Naive thymus-derived CD8-positive, alpha-beta T cell (primary cell): ENCODE measurements around the gene MORN1. TPM values are rescaled to one million over a fixed set of nuclear protein-coding genes. Genes with fewer than 3 reads are reported as not detected.

ENCODE experiments used
- ATAC-seq, 2 donors: fragments of 150-1000 bp; cut with Tn5 transposase in 1 of 2; sonication (Bioruptor Pico), chemical (Tn5 transposase) in 1 of 2; 1 replicate in 1 of 2; 2 replicates in 1 of 2; pipeline ENCODE4 v1.10.0; 2021; ENCODE audit warnings: mild to moderate bottlenecking in 2 of 2, moderate library complexity in 2 of 2
- POLR2A ChIA-PET: fragments of 350-600 bp; sonication (Branson Sonifier 250); formaldehyde crosslinking; loops from one replicate; lab custom pipeline; 2021; ENCODE audit warnings: antibody characterized with exemption; lab: Charles Lee
- DNase-seq, 10 donors: peaks; one replicate each; pipeline versions ENCODE4 v3.0.0 to v3.0.0-alpha.2; 2020 to 2022
- H3K27ac Mint-ChIP-seq, 10 donors: one replicate each; pipeline ENCODE4 v1.8.0; 2020 to 2022; ENCODE audit warnings: mild to moderate bottlenecking in 10 of 10, mixed read lengths in 10 of 10, moderate library complexity in 4 of 10, inconsistent platforms in 1 of 10
- H3K27me3 Mint-ChIP-seq, 5 donors: one replicate each; pipeline ENCODE4 v1.8.0; 2021 to 2022; ENCODE audit warnings: mixed read lengths in 5 of 5
- H3K36me3 Mint-ChIP-seq, 3 donors: one replicate each; pipeline ENCODE4 v1.8.0; 2020 to 2022; ENCODE audit warnings: mixed read lengths in 3 of 3, mild to moderate bottlenecking in 2 of 3, inconsistent platforms in 1 of 3
- H3K4me1 Mint-ChIP-seq, 4 donors: one replicate each; pipeline ENCODE4 v1.8.0; 2021 to 2022; ENCODE audit warnings: mixed read lengths in 4 of 4
- H3K4me3 Mint-ChIP-seq, 10 donors: one replicate each; pipeline ENCODE4 v1.8.0; 2020 to 2022; ENCODE audit warnings: mild to moderate bottlenecking in 10 of 10, mixed read lengths in 10 of 10, moderate library complexity in 6 of 10, inconsistent platforms in 1 of 10
- H3K9me3 Mint-ChIP-seq, 9 donors: one replicate each; pipeline ENCODE4 v1.8.0; 2020 to 2022; ENCODE audit warnings: mixed read lengths in 9 of 9, mild to moderate bottlenecking in 3 of 9, inconsistent platforms in 1 of 9, moderate library complexity in 1 of 9
- polyA plus RNA-seq, 3 donors: library from polyadenylated mRNA; unstranded; fragments of 300-500 nt; fragmentation: Illumina TruSeq; gene quantifications; one replicate each; pipeline ENCODE4 v1.2.3, GENCODE V29; 2021
- total RNA-seq, 8 experiments: library from RNA in 2 of 8; stranded (reverse) in 2 of 8; gene quantifications; one replicate each; pipeline ENCODE4 v1.2.3 and lab custom pipeline; 2021 to 2026

MORN1 gene
- total and polyA plus RNA-seq, 5 experiments from 2014 or later: 4.3 to 18.8 (median 7.1) TPM

DNA sequence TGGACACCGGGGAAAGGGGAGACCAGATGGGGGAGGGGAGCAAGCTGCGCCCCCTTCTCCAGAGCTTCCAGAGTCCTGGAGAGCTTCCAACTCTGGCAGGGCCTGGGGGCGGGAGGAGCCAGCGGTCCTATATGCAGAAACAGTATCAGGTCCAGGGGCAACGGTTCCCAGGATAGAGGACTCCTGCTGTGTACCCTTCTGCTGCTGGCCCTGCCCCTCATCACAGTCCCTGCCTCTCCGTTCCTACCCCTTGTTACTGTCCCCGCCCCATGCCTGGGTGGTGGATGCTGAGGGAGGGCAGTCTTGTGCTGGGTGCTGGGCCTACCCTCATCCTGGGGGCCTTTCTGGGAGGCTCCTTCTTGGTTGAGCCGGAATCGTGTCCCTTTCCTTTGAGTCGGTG lies 40.2 kb upstream of the MORN1 start:
- no peak overlapping the region for H3K27ac Mint-ChIP-seq
- ATAC-seq: no peak
- POLR2A ChIA-PET: interaction anchor here (1.9 kb wide), 1 partner anchor 15 kb away, joined by 5 read pairs; no protein-coding TSS in a partner anchor

GRCh38 chr1:2431103-2431502 lies 39.7 kb upstream of the MORN1 start:
- no peaks in the 10 kb centered on the region for H3K9me3 Mint-ChIP-seq
- POLR2A ChIA-PET: interaction anchor here (1.9 kb wide), 1 partner anchor 15 kb away, joined by 5 read pairs; no protein-coding TSS in a partner anchor
- no peak for ATAC-seq
- no peaks in the 10 kb centered on the region for H3K27me3 Mint-ChIP-seq
- H3K27ac Mint-ChIP-seq: no peak overlapping the region
- peaks cover 0 to 5% (median 5%) of the 10 kb centered on the region in 4 donors for H3K4me1 Mint-ChIP-seq
- H3K4me3 Mint-ChIP-seq: no peak overlapping the region
- H3K36me3 Mint-ChIP-seq: no peaks in the 10 kb centered on the region
- DNase-seq: no peak

More for the DNA sequence above, 40.2 kb upstream of the MORN1 start:
- H3K27me3 Mint-ChIP-seq: no peaks in the 10 kb centered on the region
- no peaks in the 10 kb centered on the region for H3K9me3 Mint-ChIP-seq
- no peak overlapping the region for H3K4me3 Mint-ChIP-seq
- no peak for DNase-seq
- peaks cover 0 to 5% (median 5%) of the 10 kb centered on the region in 4 donors for H3K4me1 Mint-ChIP-seq
- H3K36me3 Mint-ChIP-seq: no peaks in the 10 kb centered on the region

DNA sequence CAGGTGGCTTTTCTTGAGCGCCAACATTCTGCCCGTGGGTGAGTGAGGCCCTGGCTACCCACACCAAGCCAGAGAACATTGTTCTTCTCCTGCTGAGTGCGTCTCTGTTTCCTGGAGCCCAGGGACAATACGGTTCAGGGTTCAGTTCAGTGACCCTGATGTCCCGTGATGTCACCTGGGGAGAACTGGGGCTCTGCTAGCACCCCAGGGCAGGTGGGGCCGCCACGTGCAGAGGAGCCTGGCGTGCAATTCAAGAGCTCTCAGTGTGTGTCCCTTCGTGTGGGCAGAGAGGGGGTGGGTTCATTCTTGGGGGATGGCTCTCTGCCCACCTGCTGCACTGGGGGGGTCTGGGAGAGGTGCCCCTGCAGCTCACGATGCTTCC lies 39.2 kb upstream of the MORN1 start:
- Mint-ChIP-seq H3K4me3 (no peak overlapping the region), H3K36me3 (no peaks in the 10 kb centered on the region), H3K9me3 (no peaks in the 10 kb centered on the region), H3K27ac (no peak overlapping the region), H3K4me1 (peaks cover 0 to 5% (median 5%) of the 10 kb centered on the region in 4 donors), H3K27me3 (no peaks in the 10 kb centered on the region)
- DNase-seq: no peak
- no peak for ATAC-seq
- POLR2A ChIA-PET: interaction anchor here (1.2 to 1.9 kb wide), 2 partner anchors 14 to 93 kb away, joined by 3 to 5 read pairs; no protein-coding TSS in a partner anchor

- DNase-seq: no peak
- H3K36me3 Mint-ChIP-seq: no peaks in the 10 kb centered on the region
- no peak overlapping the region for H3K4me3 Mint-ChIP-seq
- POLR2A ChIA-PET: interaction anchor here (1.2 to 1.9 kb wide), 2 partner anchors 14 to 94 kb away, joined by 3 to 5 read pairs; no protein-coding TSS in a partner anchor
- no peak overlapping the region for H3K27ac Mint-ChIP-seq
- peaks cover 0 to 5% (median 4%) of the 10 kb centered on the region in 4 donors for H3K4me1 Mint-ChIP-seq
- no peak for ATAC-seq
- H3K27me3 Mint-ChIP-seq: no peaks in the 10 kb centered on the region
- H3K9me3 Mint-ChIP-seq: no peaks in the 10 kb centered on the region
These were observed 38.6 kb upstream of the MORN1 start for GRCh38 chr1:2429780-2430591.

- no peak overlapping the region for H3K4me3 Mint-ChIP-seq
- H3K36me3 Mint-ChIP-seq: no peaks in the 10 kb centered on the region
- no peak overlapping the region for H3K27ac Mint-ChIP-seq
- ATAC-seq (no peak), DNase-seq (no peak)
- POLR2A ChIA-PET: no interaction called here
- no peaks in the 10 kb centered on the region for H3K27me3 Mint-ChIP-seq
- peaks cover 0 to 5% (median 4%) of the 10 kb centered on the region in 4 donors for H3K4me1 Mint-ChIP-seq
- H3K9me3 Mint-ChIP-seq: peaks cover 0 to 5% (median 0%) of the 10 kb centered on the region in 9 donors
These were observed 37.1 kb upstream of the MORN1 start for GRCh38 chr1:2428490-2428889.

DNA sequence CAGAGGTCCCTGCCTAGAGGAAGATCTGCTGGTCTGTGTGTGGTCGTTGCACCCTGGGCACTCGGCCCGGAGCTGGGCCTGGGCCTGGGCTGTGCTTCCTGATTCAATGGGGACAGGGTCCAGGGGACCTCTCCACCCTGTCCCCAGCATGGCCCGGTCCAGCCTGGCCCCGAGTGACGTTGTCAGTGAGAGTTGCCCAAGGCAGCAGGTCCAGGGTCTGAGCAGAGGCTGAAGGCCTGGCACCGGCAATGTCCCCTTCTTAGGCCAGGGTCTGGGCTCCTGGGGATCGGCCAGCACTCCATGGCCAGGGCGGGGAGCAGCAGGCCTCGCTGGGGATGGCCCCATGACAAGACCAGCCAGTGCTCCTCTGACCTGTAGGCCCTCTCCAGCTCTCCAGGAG lies 36.6 kb upstream of the MORN1 start:
- H3K4me3 Mint-ChIP-seq: no peak overlapping the region
- no peak for ATAC-seq
- no peak overlapping the region for H3K27ac Mint-ChIP-seq
- no peaks in the 10 kb centered on the region for H3K27me3 Mint-ChIP-seq
- H3K36me3 Mint-ChIP-seq: no peaks in the 10 kb centered on the region
- peaks cover 0 to 10% (median 0%) of the 10 kb centered on the region in 9 donors for H3K9me3 Mint-ChIP-seq
- peaks cover 0 to 5% (median 4%) of the 10 kb centered on the region in 4 donors for H3K4me1 Mint-ChIP-seq
- no peak for DNase-seq
- POLR2A ChIA-PET: interaction anchor here (2.3 kb wide), 1 partner anchor 12 kb away, joined by 14 read pairs; no protein-coding TSS in a partner anchor

- Mint-ChIP-seq H3K36me3 (no peaks in the 10 kb centered on the region), H3K4me3 (no peak overlapping the region), H3K4me1 (peaks cover 0 to 5% (median 4%) of the 10 kb centered on the region in 4 donors), H3K27me3 (no peaks in the 10 kb centered on the region), H3K9me3 (peaks cover 0 to 13% (median 0%) of the 10 kb centered on the region in 9 donors), H3K27ac (no peak overlapping the region)
- POLR2A ChIA-PET: interaction anchor here (0.5 to 2.3 kb wide), 2 partner anchors 11 to 927 kb away, joined by 3 to 14 read pairs; no protein-coding TSS in a partner anchor
- ATAC-seq: no peak
- no peak for DNase-seq
These were observed 35.7 kb upstream of the MORN1 start for GRCh38 chr1:2427051-2427450.

DNA sequence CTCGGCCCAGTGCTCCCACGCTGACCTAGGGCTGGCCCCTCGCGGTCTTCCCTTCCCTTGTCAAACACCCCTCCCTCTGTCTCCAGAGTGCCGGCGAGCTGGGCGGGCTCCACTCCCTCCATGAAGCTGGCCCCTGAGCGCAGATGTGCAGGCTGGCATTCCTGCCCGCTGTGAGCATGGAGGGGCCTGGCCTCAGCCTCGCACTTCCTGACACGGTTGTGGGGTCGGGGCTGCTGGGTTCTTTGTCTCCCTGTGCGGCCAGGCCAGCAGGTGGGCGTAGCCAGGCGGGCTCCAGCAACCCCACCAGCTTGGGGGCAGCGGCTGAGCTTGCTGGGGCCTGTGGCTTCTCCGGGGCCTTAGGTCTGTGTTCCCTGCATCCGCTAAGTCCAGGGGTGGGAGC lies 35.2 kb upstream of the MORN1 start:
- H3K4me1 Mint-ChIP-seq: peaks cover 0 to 5% (median 4%) of the 10 kb centered on the region in 4 donors
- no peak overlapping the region for H3K4me3 Mint-ChIP-seq
- DNase-seq (no peak), ATAC-seq (no peak)
- no peak overlapping the region for H3K27ac Mint-ChIP-seq
- H3K27me3 Mint-ChIP-seq: no peaks in the 10 kb centered on the region
- H3K9me3 Mint-ChIP-seq: peaks cover 0 to 13% (median 0%) of the 10 kb centered on the region in 9 donors
- POLR2A ChIA-PET: interaction anchor here (2.3 kb wide), 1 partner anchor 11 kb away, joined by 14 read pairs; no protein-coding TSS in a partner anchor
- H3K36me3 Mint-ChIP-seq: no peaks in the 10 kb centered on the region

DNA sequence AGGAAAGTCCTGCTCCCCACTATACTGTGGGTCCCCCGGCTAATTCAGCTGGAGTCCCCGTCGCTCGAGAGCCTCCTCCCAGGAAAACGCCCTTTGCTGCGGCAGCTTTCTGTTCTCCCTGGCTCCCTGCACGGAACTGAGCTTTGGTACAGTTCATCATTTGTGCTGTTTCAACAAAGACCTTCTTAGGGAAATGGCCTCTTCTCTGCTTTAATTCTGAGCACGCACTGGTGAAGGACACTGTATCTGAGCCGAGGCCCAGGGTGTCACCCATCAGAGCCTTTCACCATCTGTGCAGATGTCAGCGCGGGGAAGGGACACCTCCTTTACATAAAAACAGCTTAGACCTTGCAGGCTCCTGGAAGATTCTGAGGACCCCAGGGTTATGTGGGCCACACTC lies 34.5 kb upstream of the MORN1 start:
- H3K4me3 Mint-ChIP-seq: no peak overlapping the region
- peaks cover 0 to 13% (median 0%) of the 10 kb centered on the region in 9 donors for H3K9me3 Mint-ChIP-seq
- H3K4me1 Mint-ChIP-seq: peaks cover 0 to 5% (median 4%) of the 10 kb centered on the region in 4 donors
- POLR2A ChIA-PET: interaction anchor here (2.3 kb wide), 1 partner anchor 10 kb away, joined by 14 read pairs; no protein-coding TSS in a partner anchor
- ATAC-seq (no peak), DNase-seq (no peak)
- no peaks in the 10 kb centered on the region for H3K36me3 Mint-ChIP-seq
- H3K27me3 Mint-ChIP-seq: no peaks in the 10 kb centered on the region
- no peak overlapping the region for H3K27ac Mint-ChIP-seq

- no peaks in the 10 kb centered on the region for H3K27me3 Mint-ChIP-seq
- DNase-seq: no peak
- peaks cover 4 to 15% (median 7%) of the 10 kb centered on the region in 4 donors for H3K4me1 Mint-ChIP-seq
- H3K9me3 Mint-ChIP-seq: peaks cover 0 to 13% (median 0%) of the 10 kb centered on the region in 9 donors
- POLR2A ChIA-PET: no interaction called here
- H3K36me3 Mint-ChIP-seq: no peaks in the 10 kb centered on the region
- H3K4me3 Mint-ChIP-seq: no peak overlapping the region
- ATAC-seq: no peak
- peak overlapping the region in 1 of 10 donors; percentile 14 for H3K27ac Mint-ChIP-seq
These were observed 31.2 kb upstream of the MORN1 start for GRCh38 chr1:2422523-2422922.

GRCh38 chr1:2419416-2419815 lies 28.1 kb upstream of the MORN1 start:
- POLR2A ChIA-PET: interaction anchor here (8.6 kb wide), 1 partner anchor 106 kb away, joined by 131 read pairs; the partner anchor contains the start of gene PANK4
- peaks cover 0 to 13% (median 0%) of the 10 kb centered on the region in 9 donors for H3K9me3 Mint-ChIP-seq
- H3K27ac Mint-ChIP-seq: peak overlapping the region in 4 of 10 donors; percentile 35 to 79 (median 44)
- no peaks in the 10 kb centered on the region for H3K36me3 Mint-ChIP-seq
- DNase-seq (no peak), ATAC-seq (no peak)
- H3K4me3 Mint-ChIP-seq: peak overlapping the region in 1 of 10 donors; percentile 18
- no peaks in the 10 kb centered on the region for H3K27me3 Mint-ChIP-seq
- H3K4me1 Mint-ChIP-seq: peaks cover 21 to 39% (median 31%) of the 10 kb centered on the region in 4 donors

GRCh38 chr1:2418791-2419320 lies 27.5 kb upstream of the MORN1 start:
- peak overlapping the region in 4 of 10 donors; percentile 8 to 38 (median 17) for H3K4me3 Mint-ChIP-seq

More at GRCh38 chr1:2418791-2419320, 27.5 kb upstream of the MORN1 start:
- POLR2A ChIA-PET: interaction anchor here (8.6 kb wide), 1 partner anchor 107 kb away, joined by 131 read pairs; the partner anchor contains the start of gene PANK4
- Mint-ChIP-seq H3K27ac (peak overlapping the region in 6 of 10 donors; percentile 20 to 79 (median 52)), H3K4me1 (peaks cover 27 to 45% (median 37%) of the 10 kb centered on the region in 4 donors), H3K9me3 (peaks cover 0 to 11% (median 0%) of the 10 kb centered on the region in 9 donors), H3K27me3 (no peaks in the 10 kb centered on the region), H3K36me3 (no peaks in the 10 kb centered on the region)
- DNase-seq (no peak), ATAC-seq (no peak)
